ENCODE data around the gene SORCS3. TPM values are rescaled to one million over a fixed set of nuclear protein-coding genes. Genes with fewer than 3 reads are reported as not detected.

Gene SORCS3
- total and polyA plus RNA-seq, 9 of the 15 experiments (the other 6 are each of a cell fraction or from before 2014, with no cell fraction given) = not detected

DNA sequence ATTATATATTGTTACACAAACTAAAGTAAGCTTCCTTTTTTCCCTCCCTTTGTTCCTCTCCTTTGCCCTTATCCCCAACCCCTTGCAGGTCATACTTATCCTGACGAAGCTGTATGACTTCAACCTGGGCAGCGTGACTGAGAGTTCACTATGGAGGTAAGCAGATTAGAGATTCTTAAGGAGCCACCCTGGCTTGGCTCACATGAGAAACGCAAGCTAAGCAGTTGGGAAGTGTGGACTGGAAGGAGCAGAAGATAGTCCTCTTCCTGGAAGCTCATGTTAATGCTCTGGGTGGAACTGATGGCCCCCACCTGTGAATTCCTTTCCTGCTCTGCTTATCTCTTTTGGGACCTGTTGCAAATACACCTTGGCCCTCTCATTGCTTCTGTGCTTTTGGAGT, 201.6 kb downstream of the SORCS3 start:
- FAIRE-seq (no peak), DNase-seq (ENCODE audit: extremely low read depth in 1 of 4, low spot score in 3 of 4) (no peak), ATAC-seq (no peak)
- H3K4me3 ChIP-seq = no peak overlapping the region
- H2AFZ ChIP-seq (ENCODE audit: low read depth, low read length) = no peak overlapping the region
- ChIA-PET CTCF (ENCODE audit: low intra/inter-chr PET ratio) (no interaction called here), POLR2A (interaction anchor here (0.6 kb wide), 1 partner anchor 1490 kb away, joined by 3 read pairs; no protein-coding TSS in a partner anchor)
- no peaks in the 10 kb centered on the region for H3K27me3 ChIP-seq (ENCODE audit: control insufficient read depth in 2 of 2, insufficient read depth in 2 of 2, low read length in 2 of 2)
- TF ChIP-seq HNRNPLL (IDR thresholded peaks at IDR 0.05; ENCODE audit: low read depth, low read length, poor library complexity, severe bottlenecking) (no peak), GABPB1 (CRISPR knock-in tag; IDR thresholded peaks at IDR 0.05) (no peak)
- TF ChIP-seq, protein P1, sequence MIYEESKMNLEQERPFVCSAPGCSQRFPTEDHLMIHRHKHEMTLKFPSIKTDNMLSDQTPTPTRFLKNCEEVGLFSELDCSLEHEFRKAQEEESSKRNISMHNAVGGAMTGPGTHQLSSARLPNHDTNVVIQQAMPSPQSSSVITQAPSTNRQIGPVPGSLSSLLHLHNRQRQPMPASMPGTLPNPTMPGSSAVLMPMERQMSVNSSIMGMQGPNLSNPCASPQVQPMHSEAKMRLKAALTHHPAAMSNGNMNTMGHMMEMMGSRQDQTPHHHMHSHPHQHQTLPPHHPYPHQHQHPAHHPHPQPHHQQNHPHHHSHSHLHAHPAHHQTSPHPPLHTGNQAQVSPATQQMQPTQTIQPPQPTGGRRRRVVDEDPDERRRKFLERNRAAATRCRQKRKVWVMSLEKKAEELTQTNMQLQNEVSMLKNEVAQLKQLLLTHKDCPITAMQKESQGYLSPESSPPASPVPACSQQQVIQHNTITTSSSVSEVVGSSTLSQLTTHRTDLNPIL (CRISPR knock-in tag; IDR thresholded peaks at IDR 0.05) = no peak
- TF ChIP-seq, protein P2, sequence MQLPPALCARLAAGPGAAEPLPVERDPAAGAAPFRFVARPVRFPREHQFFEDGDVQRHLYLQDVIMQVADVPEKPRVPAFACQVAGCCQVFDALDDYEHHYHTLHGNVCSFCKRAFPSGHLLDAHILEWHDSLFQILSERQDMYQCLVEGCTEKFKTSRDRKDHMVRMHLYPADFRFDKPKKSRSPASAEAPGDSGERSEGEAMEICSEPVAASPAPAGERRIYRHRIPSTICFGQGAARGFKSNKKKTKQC (CRISPR knock-in tag; IDR thresholded peaks at IDR 0.05) = no peak
- H3K36me3 ChIP-seq (ENCODE audit: control insufficient read depth, insufficient read depth, low read length) = no peaks in the 10 kb centered on the region
- no peaks in the 10 kb centered on the region for H3K9me3 ChIP-seq (replicated peaks; ENCODE audit: control insufficient read depth, insufficient read depth, low read depth, low read length)
- 0% methylated on average over 3 of the region's 3 CpGs for WGBS (ENCODE audit: insufficient coverage, low coverage, missing lambda C conversion rate)
- no peaks in the 10 kb centered on the region for H4K20me1 ChIP-seq (replicated peaks; ENCODE audit: control insufficient read depth, insufficient read depth, low read length)
- no TSS peak for BruUV-seq (replicated peaks)
- H3K79me2 ChIP-seq (ENCODE audit: control insufficient read depth, insufficient read depth, low read length) = no peaks in the 10 kb centered on the region
- no peak overlapping the region for H3K4me2 ChIP-seq (ENCODE audit: insufficient read depth, low read length)
- no peaks in the 10 kb centered on the region for H3K4me1 ChIP-seq (replicated peaks in 1 of 2; ENCODE audit: control insufficient read depth in 2 of 2, insufficient read depth in 2 of 2, low read length in 2 of 2)
- in situ Hi-C loops (cut with MboI) = no loop called here
- intact Hi-C loops (cut with micrococcal nuclease) = no loop called here
- H3K27ac ChIP-seq (ENCODE audit: extremely low read depth, low read depth, low read length) = no peak overlapping the region
- H3K9ac ChIP-seq (ENCODE audit: insufficient read depth in 1 of 2, low read depth in 2 of 2, low read length in 2 of 2) = no peak overlapping the region
- H3K9me1 ChIP-seq (ENCODE audit: control insufficient read depth, insufficient read depth, low read length) = no peaks in the 10 kb centered on the region

All from K562 (cell line).